ENCODE results near the gene CBFA2T3. TPM values are rescaled to one million over a fixed set of nuclear protein-coding genes. Genes with fewer than 3 reads are reported as not detected.

CBFA2T3 gene
- total and polyA plus RNA-seq, 2 of the 13 experiments (the other 11 are each of a cell fraction or from before 2014, with no cell fraction given) = 0.05 TPM; not detected in 1

- intact Hi-C loops (cut with micrococcal nuclease; ENCODE audit: unreplicated experiment) = no loop called here
- in situ Hi-C loops (cut with HindIII; ENCODE audit: extremely low pct_ligation_motif_present, low pct_unique_long_range_greater_than_20kb) = no loop called here
- no peaks in the 10 kb centered on the region for H3K36me3 ChIP-seq (replicated peaks in 1 of 2; ENCODE audit: control insufficient read depth in 1 of 2, insufficient read depth in 2 of 2, low read length in 2 of 2)
- H3K27ac ChIP-seq (ENCODE audit: extremely low read length, insufficient read depth, low read length) = no peak overlapping the region
- no peak overlapping the region for H2AFZ ChIP-seq (ENCODE audit: low read length)
- CTCF ChIA-PET (ENCODE audit: low intra/inter-chr PET ratio, low total read pairs) = no interaction called here
- H3K9ac ChIP-seq (ENCODE audit: insufficient read depth, low read depth, low read length) = no peak overlapping the region
- ATAC-seq (peak; percentile 39), FAIRE-seq (no peak), DNase-seq (ENCODE audit: low spot score) (no peak)
- peaks cover 21 to 55% of the 10 kb centered on the region in 2 experiments; a peak in 4 of 5 replicates for H3K27me3 ChIP-seq (ENCODE audit: control insufficient read depth in 1 of 2, insufficient read depth in 2 of 2, low read length in 2 of 2)
- WGBS (ENCODE audit: low lambda C conversion rate) = 35% methylated on average over 30 of the region's 34 CpGs
- H3K9me3 ChIP-seq (ENCODE audit: low read length) = no peaks in the 10 kb centered on the region
- H4K20me1 ChIP-seq (ENCODE audit: insufficient read depth, low read length) = no peaks in the 10 kb centered on the region; the same call in 1 of the 2 replicates
- H3K4me2 ChIP-seq (ENCODE audit: low read depth, low read length) = no peak overlapping the region
- TF ChIP-seq ZNF878 (CRISPR knock-in tag; IDR thresholded peaks at IDR 0.05) = no peak
- TF ChIP-seq HNRNPLL (IDR thresholded peaks at IDR 0.05; ENCODE audit: low read depth, low read length, poor library complexity, severe bottlenecking) = peak; percentile 36
- no peak for TF ChIP-seq ZNF441 (CRISPR knock-in tag; IDR thresholded peaks at IDR 0.05; ENCODE audit: borderline replicate concordance)
- TF ChIP-seq EZH2 (conservative IDR thresholded peaks at IDR 0.05; ENCODE audit: low read depth, low read length) = peak; percentile 26
- POLR2A ChIA-PET = no interaction called here
- no TSS peak for BruUV-seq (replicated peaks)
- no peak overlapping the region for H3K4me3 ChIP-seq (replicated peaks in 1 of 3; ENCODE audit: insufficient read depth in 1 of 3, low read depth in 2 of 3, low read length in 3 of 3)
- H3K79me2 ChIP-seq (ENCODE audit: insufficient read depth, low read length) = no peaks in the 10 kb centered on the region
- no peaks in the 10 kb centered on the region for H3K4me1 ChIP-seq (ENCODE audit: insufficient read depth, low read length)
Observed at GRCh38 chr16:89004209-89004831, 27.3 kb upstream of the CBFA2T3 start.

- POLR2A ChIA-PET = no interaction called here
Observed at GRCh38 chr16:89003831-89004208, 26.8 kb upstream of the CBFA2T3 start.

More at GRCh38 chr16:89003831-89004208, 26.8 kb upstream of the CBFA2T3 start:
- Histone ChIP-seq H3K79me2 (ENCODE audit: insufficient read depth, low read length) (no peaks in the 10 kb centered on the region), H2AFZ (ENCODE audit: low read length) (no peak overlapping the region), H3K9ac (ENCODE audit: insufficient read depth, low read depth, low read length) (no peak overlapping the region), H4K20me1 (ENCODE audit: insufficient read depth, low read length) (no peaks in the 10 kb centered on the region; the same call in 1 of the 2 replicates), H3K4me3 (replicated peaks in 1 of 3; ENCODE audit: insufficient read depth in 1 of 3, low read depth in 2 of 3, low read length in 3 of 3) (no peak overlapping the region), H3K36me3 (replicated peaks in 1 of 2; ENCODE audit: control insufficient read depth in 1 of 2, insufficient read depth in 2 of 2, low read length in 2 of 2) (no peaks in the 10 kb centered on the region), H3K4me1 (ENCODE audit: insufficient read depth, low read length) (no peaks in the 10 kb centered on the region), H3K9me3 (ENCODE audit: low read length) (peaks cover under 1% of the 10 kb centered on the region; the same call in 1 of the 2 replicates), H3K27ac (ENCODE audit: extremely low read length, insufficient read depth, low read length) (no peak overlapping the region), H3K27me3 (ENCODE audit: control insufficient read depth in 1 of 2, insufficient read depth in 2 of 2, low read length in 2 of 2) (peaks cover 21 to 59% of the 10 kb centered on the region in 2 experiments; a peak in 4 of 5 replicates), H3K4me2 (ENCODE audit: low read depth, low read length) (no peak overlapping the region)
- BruUV-seq (replicated peaks) = no TSS peak
- TF ChIP-seq NFIB (CRISPR knock-in tag; IDR thresholded peaks at IDR 0.05; ENCODE audit: borderline replicate concordance) = no peak
- TF ChIP-seq SNRNP70 (IDR thresholded peaks at IDR 0.05; ENCODE audit: low read depth, low read length) = no peak
- TF ChIP-seq ZNF441 (CRISPR knock-in tag; IDR thresholded peaks at IDR 0.05; ENCODE audit: borderline replicate concordance) = no peak
- TF ChIP-seq ZFP90 (CRISPR knock-in tag; IDR thresholded peaks at IDR 0.05; ENCODE audit: borderline replicate concordance) = no peak
- TF ChIP-seq ZNF101 (CRISPR knock-in tag; IDR thresholded peaks at IDR 0.05; ENCODE audit: borderline replicate concordance, low read depth) = no peak
- no peak for TF ChIP-seq ZBTB10 (CRISPR knock-in tag; IDR thresholded peaks at IDR 0.05; ENCODE audit: borderline replicate concordance)
- no peak for TF ChIP-seq ZFP82 (CRISPR knock-in tag; IDR thresholded peaks at IDR 0.05; ENCODE audit: borderline replicate concordance)
- no peak for TF ChIP-seq ZBTB8A (CRISPR knock-in tag; IDR thresholded peaks at IDR 0.05; ENCODE audit: borderline replicate concordance, low read depth)
- TF ChIP-seq REL (CRISPR knock-in tag; conservative IDR thresholded peaks at IDR 0.05) = no peak
- TF ChIP-seq ZNF274 (CRISPR knock-in tag; IDR thresholded peaks at IDR 0.05) = no peak
- no peak for FAIRE-seq
- intact Hi-C loops (cut with micrococcal nuclease; ENCODE audit: unreplicated experiment) = no loop called here
- 28% methylated on average over 11 of the region's 11 CpGs for WGBS (ENCODE audit: low lambda C conversion rate)
- DNase-seq (ENCODE audit: low spot score) = no peak
- no peak for ATAC-seq
- CTCF ChIA-PET (ENCODE audit: low intra/inter-chr PET ratio, low total read pairs) = no interaction called here
- in situ Hi-C loops (cut with HindIII; ENCODE audit: extremely low pct_ligation_motif_present, low pct_unique_long_range_greater_than_20kb) = no loop called here

All from HepG2 (cell line).